HG03469 (cell line): Measurements from ENCODE around the gene SIRT5.
A peak's percentile ranks its signal among the peaks of the same experiment; 100 is the strongest.

Source experiments
- ATAC-seq: cut with Tn5 transposase; IDR thresholded peaks from one replicate; pipeline ENCODE4 v1.9.1; 2021; ENCODE audit warnings: mild to moderate bottlenecking, moderate library complexity, moderate number of reproducible peaks; ENCODE audit not compliant: unreplicated experiment

The SIRT5 gene

DNA sequence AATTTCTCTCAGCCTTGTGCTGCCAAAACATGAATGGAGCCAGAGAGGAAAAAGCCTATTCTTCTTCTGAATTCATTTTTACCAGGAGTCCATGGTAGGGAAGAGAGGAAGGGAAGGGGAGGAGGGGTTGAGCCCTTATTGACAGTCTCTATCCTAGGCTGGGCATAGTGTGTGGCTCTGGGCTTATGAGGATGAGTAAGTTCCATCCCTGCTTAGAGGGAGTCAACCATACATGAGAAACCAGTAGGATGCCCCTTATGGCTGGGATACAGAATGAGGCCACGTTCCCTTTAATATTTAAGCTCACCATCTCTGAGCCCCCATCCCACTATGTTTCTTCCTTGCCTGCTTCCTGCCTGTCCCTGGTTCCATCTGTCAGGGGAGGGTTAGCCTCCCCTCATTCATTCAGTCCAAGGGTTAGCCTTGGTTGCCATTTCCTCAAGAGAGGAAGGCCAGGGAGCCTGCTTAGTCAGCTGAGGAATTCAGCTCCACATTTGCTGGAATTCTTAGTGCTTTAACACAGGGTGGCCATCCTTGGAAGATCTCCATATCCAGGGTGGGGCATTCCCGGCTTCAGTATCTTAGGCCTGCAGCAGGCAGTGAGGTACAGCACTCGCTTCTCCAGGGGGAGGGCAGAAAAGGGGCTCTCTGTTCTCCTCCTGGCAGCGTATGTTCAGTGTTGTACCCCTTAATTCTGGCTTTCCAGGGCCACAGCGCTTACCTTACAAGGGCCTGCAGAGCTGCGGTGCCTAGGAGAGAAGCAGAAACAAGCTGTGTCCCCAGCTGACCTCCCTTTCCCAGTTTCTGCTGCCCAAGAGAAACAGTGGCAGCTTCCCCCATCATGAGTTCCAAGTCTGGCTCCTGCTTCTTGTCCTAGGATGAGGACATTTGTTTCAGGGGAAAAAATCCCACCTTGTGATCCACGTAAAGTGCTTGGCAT lies 12.5 kb downstream of the SIRT5 start:
- no peak for ATAC-seq

DNA sequence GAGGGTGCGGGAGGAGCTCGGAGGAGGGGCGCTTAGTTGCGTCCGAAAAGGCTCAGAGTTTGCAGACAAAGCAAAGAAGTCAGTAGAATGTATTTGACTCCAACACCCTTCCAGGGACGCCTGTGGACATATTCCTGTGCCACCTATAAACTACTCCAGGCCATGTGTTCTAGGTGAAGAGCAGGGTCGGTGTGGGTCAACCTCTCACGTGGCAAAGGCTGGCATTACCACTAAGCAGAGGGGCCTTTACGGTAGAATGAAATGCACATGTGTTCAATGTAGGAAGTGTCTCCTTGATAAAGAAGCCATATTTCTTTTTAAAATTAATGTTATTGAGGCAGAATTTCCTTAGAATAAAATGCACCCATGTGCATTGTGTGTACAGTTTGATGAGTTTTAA lies 15.4 kb downstream of the SIRT5 start:
- ATAC-seq, result no peak

DNA sequence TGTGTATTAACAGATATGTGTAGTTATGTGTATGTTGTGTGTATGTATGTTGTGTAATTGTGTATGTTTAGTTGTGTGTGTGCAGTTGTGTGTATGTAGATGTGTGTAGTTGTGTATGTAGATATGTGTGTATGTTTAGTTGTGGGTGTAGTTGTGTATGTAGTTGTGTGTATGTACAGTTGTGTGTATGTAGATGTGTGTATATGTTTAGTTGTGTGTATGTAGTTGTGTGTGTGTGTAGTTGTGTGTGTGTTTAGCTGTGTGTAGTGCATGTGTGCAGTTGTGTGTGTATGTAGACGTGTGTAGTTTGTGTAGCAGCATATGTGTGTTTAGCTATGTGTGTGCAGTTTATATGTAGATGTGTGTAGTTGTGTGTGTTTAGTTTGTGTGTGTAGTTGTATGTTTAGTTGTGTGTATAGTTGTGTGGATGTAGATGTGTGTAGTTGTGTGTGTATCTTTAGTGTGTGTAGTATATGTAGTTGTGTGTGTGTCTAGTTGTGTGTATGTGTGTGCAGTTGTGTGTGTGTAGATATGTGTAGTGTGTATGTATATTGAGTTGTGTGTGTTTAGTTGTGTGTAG lies 16.3 kb downstream of the SIRT5 start:
- ATAC-seq, result no peak

DNA sequence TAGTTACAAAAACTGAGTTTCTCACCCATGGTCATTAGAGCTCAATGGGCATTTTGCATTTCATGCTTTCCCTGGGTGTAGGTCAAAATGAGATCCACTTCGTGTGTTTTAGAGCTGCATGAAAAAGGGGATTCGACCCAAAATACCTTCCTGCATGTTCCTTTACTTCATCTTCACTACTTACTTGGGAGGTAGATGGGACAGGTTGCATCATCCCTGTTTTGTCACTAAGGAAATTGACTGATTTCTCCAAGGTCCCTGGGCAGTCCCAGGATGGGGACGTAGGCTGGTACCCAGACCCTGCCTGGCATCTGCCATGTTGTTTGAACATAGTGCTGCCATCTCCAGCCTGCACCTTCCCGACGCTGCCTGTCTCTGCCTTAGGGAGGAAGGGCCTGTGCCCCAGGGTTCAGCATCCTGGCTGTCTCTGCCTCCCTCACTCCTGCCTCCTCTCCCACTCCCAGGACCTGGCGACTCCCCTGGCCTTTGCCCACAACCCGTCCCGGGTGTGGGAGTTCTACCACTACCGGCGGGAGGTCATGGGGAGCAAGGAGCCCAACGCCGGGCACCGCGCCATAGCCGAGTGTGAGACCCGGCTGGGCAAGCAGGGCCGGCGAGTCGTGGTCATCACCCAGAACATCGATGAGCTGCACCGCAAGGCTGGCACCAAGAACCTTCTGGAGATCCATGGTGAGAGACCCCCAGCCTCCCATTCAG lies 17.0 kb downstream of the SIRT5 start:
- no peak for ATAC-seq

DNA sequence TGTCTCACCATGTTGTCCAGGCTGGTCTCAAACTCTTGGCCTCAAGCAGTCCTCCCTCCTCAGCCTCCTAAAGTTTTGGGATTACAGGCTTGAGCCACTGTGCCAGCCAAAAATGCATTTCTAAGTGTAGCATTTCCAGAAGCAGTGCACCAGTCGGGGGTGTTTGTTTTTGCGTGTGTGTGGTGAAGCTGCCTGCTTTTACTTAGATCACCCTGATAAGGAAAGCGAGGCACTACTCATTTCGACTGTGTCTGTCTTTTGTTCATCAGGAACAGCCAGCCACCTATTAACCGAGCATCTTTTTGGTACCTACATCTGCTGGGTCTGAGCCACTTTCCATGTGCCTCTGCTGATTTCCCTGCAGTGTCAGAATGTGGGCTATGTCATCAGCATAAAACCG lies 18.7 kb downstream of the SIRT5 start:
- no peak for ATAC-seq

DNA sequence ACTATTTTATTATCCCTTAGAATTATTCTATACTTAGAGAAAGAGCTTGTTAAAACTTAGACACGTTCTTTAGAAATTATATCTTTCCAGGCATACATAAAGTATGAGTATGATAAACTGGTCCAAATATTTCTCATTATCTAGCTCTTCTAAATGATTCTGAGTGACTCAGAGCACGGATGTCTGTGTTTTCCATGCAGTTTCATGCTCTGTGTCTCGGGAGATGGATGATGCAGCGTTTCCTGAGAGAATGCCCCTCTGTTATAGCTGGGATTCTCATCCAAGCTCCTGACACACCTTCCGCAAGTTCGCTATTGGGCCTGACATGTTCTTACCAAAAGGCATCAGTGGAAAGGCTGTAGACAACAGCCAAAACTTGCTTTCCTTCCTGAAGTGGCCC lies 19.3 kb downstream of the SIRT5 start:
- no peak for ATAC-seq

DNA sequence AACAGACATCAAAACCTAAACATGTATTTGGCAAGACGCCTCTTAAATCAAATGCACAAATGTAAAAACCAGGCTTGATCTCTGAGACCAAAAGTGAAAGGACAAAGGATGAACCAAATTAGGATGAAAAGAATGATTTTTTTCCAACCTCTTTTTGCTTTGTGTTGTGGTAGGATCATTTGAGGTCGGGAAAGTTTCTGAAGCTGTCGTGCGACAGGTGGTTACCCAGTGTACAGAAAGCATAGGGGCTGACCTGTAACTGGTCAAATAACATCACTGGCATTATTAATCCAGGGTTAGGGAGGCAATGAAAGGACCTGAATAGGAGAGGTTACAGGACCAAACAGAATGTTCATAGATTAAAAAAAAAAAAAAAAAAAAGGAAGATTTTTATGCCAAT lies 22.7 kb downstream of the SIRT5 start:
- ATAC-seq, result no peak

DNA sequence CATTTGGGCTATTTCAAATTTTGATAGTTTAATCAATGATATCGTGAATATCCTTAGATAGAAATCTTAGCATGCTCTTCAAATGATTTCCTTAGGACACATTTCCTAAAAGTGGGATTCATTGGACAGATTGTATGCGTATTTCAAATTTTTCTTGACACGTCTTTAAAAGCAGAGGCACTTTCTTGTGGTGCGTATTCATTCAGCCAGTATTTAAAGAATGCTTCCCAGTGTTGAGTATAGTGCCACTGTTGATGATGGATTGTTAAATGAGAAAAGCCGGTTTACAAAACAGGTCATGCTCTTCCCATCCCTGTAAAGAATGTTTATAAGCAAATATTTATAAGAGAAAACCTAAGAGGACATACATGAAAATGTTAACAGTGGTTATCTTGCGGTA lies 25.6 kb downstream of the SIRT5 start:
- no peak for ATAC-seq

DNA sequence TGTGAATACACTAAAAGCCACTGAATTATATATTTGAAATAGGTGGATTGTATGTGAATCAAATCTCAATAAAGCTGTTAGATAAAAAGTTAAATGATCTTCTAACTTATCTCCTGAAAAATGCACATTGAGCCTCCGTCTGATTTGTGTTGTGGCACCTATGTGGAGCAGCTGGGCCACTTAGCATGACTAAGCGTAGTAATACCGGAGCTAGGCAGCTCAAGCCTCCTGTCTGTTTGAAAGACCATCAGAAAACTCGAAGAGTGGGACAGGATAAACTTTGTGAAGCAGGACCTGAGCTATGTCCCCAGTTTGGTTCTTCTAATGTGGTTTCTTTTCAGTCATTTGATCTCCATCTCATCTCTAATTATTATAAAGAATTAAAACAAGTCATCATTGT lies 29.7 kb downstream of the SIRT5 start:
- no peak for ATAC-seq

DNA sequence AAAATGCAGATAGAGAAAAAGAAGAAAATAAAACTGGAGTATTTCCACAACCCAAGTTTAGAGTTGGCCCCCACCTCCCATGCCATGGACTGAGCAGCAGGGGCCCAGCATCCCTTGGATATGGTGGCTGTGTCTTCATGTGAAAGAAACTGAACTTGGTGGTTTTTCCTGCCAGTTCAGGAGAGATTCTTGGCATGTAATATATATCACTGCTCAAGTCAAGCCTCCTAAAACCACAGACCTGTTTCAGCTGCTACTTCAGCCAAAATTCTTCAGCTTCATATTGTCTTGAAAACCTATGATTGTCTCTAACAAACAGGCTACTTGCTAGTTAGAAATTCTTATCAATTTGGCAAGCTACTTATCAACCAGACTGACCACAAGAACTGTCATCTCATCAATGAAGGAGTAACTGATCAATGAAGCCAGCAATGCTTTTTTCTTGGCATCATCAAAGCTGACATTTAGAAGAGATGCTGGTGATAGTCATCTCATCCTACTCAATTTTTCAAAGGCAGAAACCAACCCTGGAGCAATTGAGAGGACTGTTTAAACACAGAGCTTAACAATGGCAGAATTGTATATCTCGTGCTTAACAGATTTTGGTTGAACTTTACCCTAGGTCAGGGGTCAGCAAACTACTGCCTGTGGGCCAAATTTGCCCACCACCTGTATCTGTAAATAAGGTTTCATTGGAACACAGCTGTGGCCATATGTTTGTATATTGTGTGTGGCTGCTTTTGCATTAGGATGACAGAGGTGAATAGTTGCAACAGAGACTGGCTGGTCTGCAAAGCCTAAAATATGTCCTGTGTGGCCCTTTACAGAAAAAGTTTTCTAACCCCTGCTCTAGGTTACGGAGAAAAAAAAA lies 30.4 kb downstream of the SIRT5 start:
- no peak for ATAC-seq

DNA sequence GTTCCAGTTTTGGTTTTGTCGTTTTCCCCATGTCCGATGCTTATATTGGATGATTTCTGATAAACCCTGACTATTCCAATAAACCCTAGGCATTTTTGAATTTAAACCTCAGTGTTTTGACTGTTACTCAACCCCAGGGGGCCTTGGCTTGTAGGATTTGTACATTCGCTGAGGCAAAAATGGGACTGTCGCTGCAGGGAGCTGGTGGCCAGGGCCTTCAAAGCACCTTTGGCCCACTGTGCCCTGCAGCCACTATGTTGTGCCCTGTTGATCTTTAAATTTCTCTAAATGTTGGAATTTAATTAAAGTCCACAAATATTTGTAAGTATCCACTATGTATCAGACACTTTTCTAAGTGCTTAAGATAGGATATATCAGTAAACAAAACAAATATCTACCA lies 31.2 kb downstream of the SIRT5 start:
- no peak for ATAC-seq

DNA sequence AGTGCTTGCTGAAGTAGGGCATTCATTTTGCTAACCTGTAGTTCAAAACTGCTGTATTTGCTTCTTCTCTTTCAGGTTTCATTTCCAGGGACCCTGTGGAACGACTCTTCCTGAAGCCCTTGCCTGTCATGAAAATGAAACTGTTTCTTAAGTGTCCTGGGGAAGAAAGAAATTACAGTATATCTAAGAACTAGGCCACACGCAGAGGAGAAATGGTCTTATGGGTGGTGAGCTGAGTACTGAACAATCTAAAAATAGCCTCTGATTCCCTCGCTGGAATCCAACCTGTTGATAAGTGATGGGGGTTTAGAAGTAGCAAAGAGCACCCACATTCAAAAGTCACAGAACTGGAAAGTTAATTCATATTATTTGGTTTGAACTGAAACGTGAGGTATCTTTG lies 37.3 kb downstream of the SIRT5 start:
- no peak for ATAC-seq

DNA sequence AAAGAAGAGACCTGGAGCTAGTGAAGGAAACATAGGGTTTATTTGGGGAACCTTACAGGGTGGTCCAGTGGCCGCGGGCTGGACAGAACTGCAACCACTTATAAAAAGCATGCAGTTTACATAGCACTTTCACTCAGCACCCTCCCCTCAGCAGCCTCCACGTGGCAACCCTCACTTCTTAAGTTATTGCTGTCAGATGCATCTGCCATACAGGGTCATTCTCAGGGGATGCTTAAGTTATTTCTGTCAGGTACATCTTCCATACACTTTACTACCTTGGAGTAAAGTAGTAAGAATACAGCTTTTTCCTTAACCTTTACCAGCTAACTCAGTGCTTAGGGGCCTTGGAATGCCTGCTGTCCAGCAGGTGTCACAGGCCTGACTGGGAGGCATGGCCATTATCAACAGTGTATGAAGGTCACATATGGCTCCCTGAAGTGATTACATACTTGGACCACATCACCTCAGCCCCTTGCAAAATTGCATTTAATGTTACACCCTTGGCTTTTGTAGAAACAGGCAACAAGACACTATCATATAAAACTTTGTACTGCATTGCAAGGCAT lies 38.7 kb downstream of the SIRT5 start:
- ATAC-seq, result no peak

DNA sequence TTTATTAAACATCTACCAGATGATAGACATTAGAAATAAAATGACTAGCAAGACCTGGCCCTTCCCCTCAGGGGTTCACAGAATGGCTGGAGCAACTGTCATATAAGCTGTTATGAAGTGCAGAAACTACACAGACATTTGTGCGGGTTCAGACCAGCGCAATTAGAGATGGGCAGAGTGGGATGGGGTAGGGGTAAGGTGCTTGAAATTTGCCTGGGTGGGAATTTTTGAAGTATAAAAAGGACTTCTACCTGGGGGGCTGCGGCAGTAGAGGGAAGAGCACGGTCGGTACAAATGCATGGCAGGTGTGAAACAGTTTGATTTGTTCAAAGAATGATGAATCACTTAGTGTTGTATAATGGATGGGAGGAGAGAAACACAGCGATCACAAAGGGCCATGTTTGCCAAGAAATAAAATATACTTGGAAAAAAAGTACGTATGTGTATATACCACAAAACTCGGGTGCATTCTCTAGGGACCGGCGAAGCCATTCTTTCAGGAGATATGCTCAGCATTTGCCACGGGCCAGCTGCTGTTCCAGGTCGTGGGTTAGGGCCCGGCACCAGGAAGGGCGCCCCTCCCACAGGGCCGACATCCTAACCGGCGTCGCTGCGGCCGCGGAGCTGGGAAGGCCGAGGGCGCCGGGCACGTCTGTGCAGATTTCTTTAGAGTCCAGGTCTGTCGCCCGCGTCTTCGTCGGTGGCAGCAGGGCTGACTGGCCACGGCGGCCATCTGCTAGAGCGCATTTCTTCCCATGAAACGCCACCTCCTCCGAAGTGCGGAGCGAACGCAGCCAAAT lies 39.9 kb downstream of the SIRT5 start:
- peak; percentile 1 for ATAC-seq

DNA sequence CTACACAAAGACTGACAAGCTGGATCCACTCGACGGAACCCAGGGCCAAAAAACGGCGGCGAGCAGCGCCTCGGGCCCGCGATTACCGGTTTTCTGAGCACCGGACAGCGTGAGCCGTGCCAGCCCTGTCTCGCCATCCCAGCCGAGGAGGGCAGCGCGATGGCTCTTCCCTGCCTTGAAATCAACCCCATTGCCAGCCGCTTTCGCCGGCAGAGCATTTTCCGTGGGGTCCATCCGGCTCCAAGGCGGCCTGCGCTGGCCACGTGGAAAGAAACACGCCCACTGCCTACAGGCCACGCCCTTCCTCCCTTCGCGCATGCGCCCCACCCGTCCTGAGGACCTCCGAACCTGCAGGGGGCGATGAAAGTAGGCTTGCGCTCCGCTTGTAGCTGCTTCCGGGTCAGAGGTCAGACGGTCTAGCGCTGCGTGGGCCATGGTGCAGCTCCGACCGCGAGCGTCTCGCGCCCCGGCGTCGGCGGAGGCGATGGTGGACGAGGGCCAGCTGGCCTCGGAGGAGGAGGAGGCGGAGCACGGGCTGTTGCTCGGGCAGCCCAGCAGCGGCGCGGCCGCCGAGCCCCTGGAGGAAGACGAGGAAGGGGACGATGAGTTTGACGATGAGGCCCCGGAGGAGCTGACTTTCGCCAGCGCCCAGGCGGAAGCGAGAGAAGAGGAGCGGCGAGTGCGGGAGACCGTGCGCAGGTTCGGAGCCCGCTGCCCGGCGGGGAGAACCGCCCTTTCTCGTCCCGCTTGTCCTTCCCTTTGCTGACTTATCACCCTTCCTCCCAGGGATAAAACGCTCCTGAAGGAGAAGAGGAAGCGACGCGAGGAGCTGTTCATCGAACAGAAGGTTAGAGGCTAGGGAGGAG lies 40.8 kb downstream of the SIRT5 start, which contains the start of gene NOL7:
Gene NOL7 (plus strand): TSS at position 410 of the 866 bp plus-strand sequence. CDS start 24 bp downstream, at position 434.
- peak; percentile 87 for ATAC-seq

DNA sequence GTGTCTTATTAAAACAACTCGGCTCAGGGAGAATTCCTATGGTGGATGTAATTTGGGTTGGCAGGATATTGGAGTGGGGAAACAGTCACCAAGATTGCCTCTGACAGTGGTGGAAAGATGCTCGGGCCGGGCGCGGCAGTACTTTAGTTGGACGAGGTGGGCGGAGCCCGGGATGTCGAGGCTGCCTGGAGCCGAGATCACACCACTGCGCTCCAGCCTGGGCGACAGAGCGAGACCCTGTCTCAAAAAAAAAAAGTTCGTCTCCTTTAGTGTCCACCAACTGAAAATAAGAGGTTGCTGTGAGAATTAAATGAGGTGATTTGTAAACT lies 41.4 kb downstream of the SIRT5 start:
- no peak for ATAC-seq

DNA sequence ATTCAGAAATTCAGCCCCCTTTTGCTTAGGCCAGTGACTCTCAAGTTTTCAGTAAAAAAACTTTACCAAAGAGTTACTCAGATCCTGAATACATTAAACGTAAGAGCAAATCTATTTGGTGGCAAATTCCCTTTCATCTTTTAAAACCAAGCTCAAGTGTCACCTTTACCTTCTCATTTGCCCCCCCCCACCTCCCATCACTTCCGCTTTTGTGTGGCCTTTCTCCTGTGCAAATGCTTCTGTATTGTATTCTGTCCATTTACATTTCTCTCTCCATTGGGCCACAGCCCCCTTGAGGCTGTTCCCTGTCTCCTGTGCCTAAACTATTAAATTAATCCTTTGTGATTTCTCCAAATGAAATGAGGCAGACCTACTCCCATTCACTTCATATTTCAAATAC lies 42.7 kb downstream of the SIRT5 start:
- ATAC-seq, result no peak

DNA sequence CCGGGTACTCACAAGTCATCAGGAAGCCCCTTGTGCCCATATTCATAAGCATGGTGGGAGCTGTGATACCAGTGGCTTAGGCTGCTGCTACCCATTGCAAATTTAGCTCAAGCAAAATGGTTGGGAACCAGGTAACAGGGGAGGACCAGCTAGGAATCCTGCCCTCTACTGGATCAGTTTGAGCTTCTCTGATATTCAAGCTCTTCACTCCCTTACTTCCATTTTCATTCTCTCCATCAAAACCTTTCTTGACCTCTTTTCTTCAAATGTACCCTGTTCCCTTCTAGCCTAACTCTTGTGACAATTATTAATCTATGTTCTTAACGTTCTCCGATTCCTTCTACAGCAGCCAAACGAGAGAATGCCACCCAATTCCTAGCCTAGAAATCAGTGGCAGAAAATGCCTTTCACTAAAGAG lies 50.5 kb downstream of the SIRT5 start:
- no peak for ATAC-seq
